Measurements from ENCODE around the gene UMPS. TPM values are rescaled to one million over a fixed set of nuclear protein-coding genes. Genes with fewer than 3 reads are reported as not detected.
"Not testable (repeated sequence)": the region's sequence is repeated elsewhere in the genome, so short reads cannot be mapped to it uniquely, and the experiment has no call there.

UMPS gene
- total and polyA plus RNA-seq, 2 experiments from 2014 or later: 25.9 to 37.3 TPM

DNA sequence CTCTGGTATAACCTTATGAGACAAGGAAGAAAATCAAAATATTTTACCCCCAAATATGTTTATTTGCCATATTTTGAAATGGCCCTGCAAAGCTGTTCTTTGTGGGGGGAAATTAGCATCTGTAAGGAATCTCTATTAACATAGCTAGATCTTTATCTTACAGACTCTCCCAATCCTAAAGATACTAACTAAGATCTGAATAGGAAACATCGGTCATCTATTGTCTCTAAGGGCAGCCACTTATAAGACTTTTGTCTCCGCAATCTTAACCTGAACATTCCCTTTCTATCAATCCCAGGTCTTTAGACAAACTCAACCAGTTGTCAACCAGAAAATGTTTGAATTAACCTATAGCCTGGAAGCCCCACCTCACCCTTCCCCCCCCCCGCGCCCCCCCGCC, 21.2 kb downstream of the UMPS start:
- no peak overlapping the region for H3K4me3 ChIP-seq

GRCh38 chr3:124752051-124752450, 21.8 kb downstream of the UMPS start:
- no peaks in the 10 kb centered on the region for H3K9me2 ChIP-seq (replicated peaks; ENCODE audit: insufficient read depth)
- H3K27me3 ChIP-seq: no peaks in the 10 kb centered on the region
- TF ChIP-seq EZH2phosphoT487 (IDR thresholded peaks at IDR 0.05; ENCODE audit: low read depth, severe bottlenecking, unreplicated experiment): no peak
- TF ChIP-seq, protein P1, sequence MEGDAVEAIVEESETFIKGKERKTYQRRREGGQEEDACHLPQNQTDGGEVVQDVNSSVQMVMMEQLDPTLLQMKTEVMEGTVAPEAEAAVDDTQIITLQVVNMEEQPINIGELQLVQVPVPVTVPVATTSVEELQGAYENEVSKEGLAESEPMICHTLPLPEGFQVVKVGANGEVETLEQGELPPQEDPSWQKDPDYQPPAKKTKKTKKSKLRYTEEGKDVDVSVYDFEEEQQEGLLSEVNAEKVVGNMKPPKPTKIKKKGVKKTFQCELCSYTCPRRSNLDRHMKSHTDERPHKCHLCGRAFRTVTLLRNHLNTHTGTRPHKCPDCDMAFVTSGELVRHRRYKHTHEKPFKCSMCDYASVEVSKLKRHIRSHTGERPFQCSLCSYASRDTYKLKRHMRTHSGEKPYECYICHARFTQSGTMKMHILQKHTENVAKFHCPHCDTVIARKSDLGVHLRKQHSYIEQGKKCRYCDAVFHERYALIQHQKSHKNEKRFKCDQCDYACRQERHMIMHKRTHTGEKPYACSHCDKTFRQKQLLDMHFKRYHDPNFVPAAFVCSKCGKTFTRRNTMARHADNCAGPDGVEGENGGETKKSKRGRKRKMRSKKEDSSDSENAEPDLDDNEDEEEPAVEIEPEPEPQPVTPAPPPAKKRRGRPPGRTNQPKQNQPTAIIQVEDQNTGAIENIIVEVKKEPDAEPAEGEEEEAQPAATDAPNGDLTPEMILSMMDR (IDR thresholded peaks at IDR 0.05; ENCODE audit: poor library complexity): no peak
- no peak for TF ChIP-seq EZH2 (IDR thresholded peaks at IDR 0.05; ENCODE audit: borderline replicate concordance)
- no peak overlapping the region for H2AFZ ChIP-seq
- no peaks in the 10 kb centered on the region for H3K36me3 ChIP-seq (replicated peaks; ENCODE audit: insufficient read depth, low read depth)
- no peaks in the 10 kb centered on the region for H3K4me1 ChIP-seq (ENCODE audit: insufficient read depth)
- H3K79me2 ChIP-seq: no peaks in the 10 kb centered on the region
- H3K4me2 ChIP-seq: no peak overlapping the region
- H3K4me3 ChIP-seq: no peak overlapping the region
- H3K27ac ChIP-seq: no peak overlapping the region
- 88% methylated on average over 3 of the region's 3 CpGs for WGBS (ENCODE audit: low lambda C conversion rate, missing lambda C conversion rate)
- no peak for DNase-seq (ENCODE audit: low spot score)
- H3K9me3 ChIP-seq (ENCODE audit: low read depth): no peaks in the 10 kb centered on the region
- H4K20me1 ChIP-seq (ENCODE audit: insufficient read depth, poor library complexity, severe bottlenecking): no peaks in the 10 kb centered on the region

More for the DNA sequence above, 21.2 kb downstream of the UMPS start:
- no peaks in the 10 kb centered on the region for H3K9me2 ChIP-seq (replicated peaks; ENCODE audit: insufficient read depth)
- TF ChIP-seq, protein P1 (IDR thresholded peaks at IDR 0.05; ENCODE audit: poor library complexity): no peak
- no peak overlapping the region for H3K4me2 ChIP-seq
- WGBS (ENCODE audit: low lambda C conversion rate, missing lambda C conversion rate): 72% methylated on average over 5 of the region's 5 CpGs
- H4K20me1 ChIP-seq (ENCODE audit: insufficient read depth, poor library complexity, severe bottlenecking): no peaks in the 10 kb centered on the region
- no peaks in the 10 kb centered on the region for H3K79me2 ChIP-seq
- H3K27ac ChIP-seq: no peak overlapping the region
- no peaks in the 10 kb centered on the region for H3K4me1 ChIP-seq (ENCODE audit: insufficient read depth)
- no peaks in the 10 kb centered on the region for H3K36me3 ChIP-seq (replicated peaks; ENCODE audit: insufficient read depth, low read depth)
- no peak overlapping the region for H2AFZ ChIP-seq
- H3K27me3 ChIP-seq: no peaks in the 10 kb centered on the region
- DNase-seq (ENCODE audit: low spot score): no peak
- H3K9me3 ChIP-seq (ENCODE audit: low read depth): no peaks in the 10 kb centered on the region

GRCh38 chr3:124757926-124758325, 27.7 kb downstream of the UMPS start:
- not testable (repeated sequence) for H4K20me1 ChIP-seq (ENCODE audit: insufficient read depth, poor library complexity, severe bottlenecking); H3K36me3 ChIP-seq (replicated peaks; ENCODE audit: insufficient read depth, low read depth); H3K4me1 ChIP-seq (ENCODE audit: insufficient read depth); H3K9me3 ChIP-seq (ENCODE audit: low read depth); DNase-seq (ENCODE audit: low spot score); H3K4me2 ChIP-seq; H3K27me3 ChIP-seq; H3K9me2 ChIP-seq (replicated peaks; ENCODE audit: insufficient read depth); H3K4me3 ChIP-seq; H3K27ac ChIP-seq; H3K79me2 ChIP-seq; H2AFZ ChIP-seq
- WGBS (ENCODE audit: low lambda C conversion rate, missing lambda C conversion rate): 84% methylated on average over 7 of the region's 7 CpGs

DNA sequence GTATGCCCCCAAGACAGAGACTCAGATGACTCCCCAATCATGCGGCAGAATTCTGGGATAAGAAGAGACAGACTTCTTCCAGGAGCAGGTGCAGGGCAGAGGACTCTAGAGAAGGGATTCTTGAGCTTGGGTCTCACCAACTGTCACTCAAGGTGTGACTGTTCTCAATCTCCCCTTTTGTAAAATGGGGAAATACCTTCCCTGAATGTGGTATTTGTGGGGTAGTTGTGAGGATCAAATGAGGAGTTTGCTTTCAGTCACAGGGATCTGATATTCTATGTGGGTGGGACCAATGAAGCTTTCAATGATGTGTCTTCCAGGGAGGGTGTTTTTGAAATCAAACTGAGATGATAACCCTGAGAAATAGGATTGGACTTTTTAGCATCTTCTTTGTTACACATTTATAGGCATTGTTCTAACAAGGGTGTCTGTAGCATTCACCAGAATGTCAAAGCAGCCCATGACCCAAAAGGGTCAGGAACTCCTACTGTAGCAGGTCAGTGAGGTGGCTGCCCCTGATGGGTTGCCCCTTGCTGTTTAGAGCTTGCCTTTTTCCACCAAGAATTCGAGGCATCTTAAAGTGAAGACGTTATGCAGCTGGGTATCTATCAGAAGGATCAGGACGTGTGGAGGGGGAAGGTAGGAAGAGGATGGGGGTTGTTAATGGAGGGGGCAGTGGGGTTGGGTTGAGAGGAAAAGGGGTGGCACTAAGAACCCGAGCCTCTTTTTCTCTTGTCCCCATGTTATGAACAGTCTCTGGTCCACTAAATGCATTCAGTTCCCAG, 28.8 kb downstream of the UMPS start:
- no peaks in the 10 kb centered on the region for H4K20me1 ChIP-seq (ENCODE audit: insufficient read depth, poor library complexity, severe bottlenecking)
- H3K36me3 ChIP-seq (replicated peaks; ENCODE audit: insufficient read depth, low read depth): no peaks in the 10 kb centered on the region
- DNase-seq (ENCODE audit: low spot score): no peak
- H3K27ac ChIP-seq: no peak overlapping the region
- peaks cover 8% of the 10 kb centered on the region for H3K4me1 ChIP-seq (ENCODE audit: insufficient read depth)
- H2AFZ ChIP-seq: no peak overlapping the region
- no peak overlapping the region for H3K4me2 ChIP-seq
- no peak overlapping the region for H3K4me3 ChIP-seq
- TF ChIP-seq, protein P1 (IDR thresholded peaks at IDR 0.05; ENCODE audit: poor library complexity): no peak
- TF ChIP-seq EZH2 (IDR thresholded peaks at IDR 0.05; ENCODE audit: borderline replicate concordance) (no peak), EZH2phosphoT487 (IDR thresholded peaks at IDR 0.05; ENCODE audit: low read depth, severe bottlenecking, unreplicated experiment) (no peak)
- H3K27me3 ChIP-seq: no peaks in the 10 kb centered on the region
- H3K9me3 ChIP-seq (ENCODE audit: low read depth): no peaks in the 10 kb centered on the region
- H3K9me2 ChIP-seq (replicated peaks; ENCODE audit: insufficient read depth): no peaks in the 10 kb centered on the region
- 70% methylated on average over 5 of the region's 5 CpGs for WGBS (ENCODE audit: low lambda C conversion rate, missing lambda C conversion rate)
- no peaks in the 10 kb centered on the region for H3K79me2 ChIP-seq

All from hepatocyte (in vitro differentiated cells).